D341Med (cell line): Measurements from ENCODE around the gene STRN3.
"Not testable (repeated sequence)": the region's sequence is repeated elsewhere in the genome, so short reads cannot be mapped to it uniquely, and the experiment has no call there.

Source experiments
- DNase-seq: peaks from one replicate; pipeline ENCODE4 v3.0.0; 2012; ENCODE audit warnings: low spot score

Gene STRN3

DNA sequence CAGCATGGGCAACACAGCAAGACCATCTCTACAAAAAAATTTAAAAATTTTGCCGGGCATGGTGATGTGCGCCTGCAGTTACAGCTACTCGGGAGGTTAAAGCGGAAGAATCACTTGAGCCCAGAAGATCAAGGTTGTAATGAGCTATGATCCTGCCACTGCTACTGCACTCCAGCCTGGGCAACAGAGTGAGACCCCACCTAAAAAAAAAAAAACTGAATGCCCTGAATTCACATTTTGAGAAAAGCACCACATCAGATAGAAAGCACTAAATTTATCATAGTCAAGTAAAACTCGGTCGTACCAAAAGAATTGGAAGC is 24.9 kb downstream of the STRN3 start:
- no peak for DNase-seq

DNA sequence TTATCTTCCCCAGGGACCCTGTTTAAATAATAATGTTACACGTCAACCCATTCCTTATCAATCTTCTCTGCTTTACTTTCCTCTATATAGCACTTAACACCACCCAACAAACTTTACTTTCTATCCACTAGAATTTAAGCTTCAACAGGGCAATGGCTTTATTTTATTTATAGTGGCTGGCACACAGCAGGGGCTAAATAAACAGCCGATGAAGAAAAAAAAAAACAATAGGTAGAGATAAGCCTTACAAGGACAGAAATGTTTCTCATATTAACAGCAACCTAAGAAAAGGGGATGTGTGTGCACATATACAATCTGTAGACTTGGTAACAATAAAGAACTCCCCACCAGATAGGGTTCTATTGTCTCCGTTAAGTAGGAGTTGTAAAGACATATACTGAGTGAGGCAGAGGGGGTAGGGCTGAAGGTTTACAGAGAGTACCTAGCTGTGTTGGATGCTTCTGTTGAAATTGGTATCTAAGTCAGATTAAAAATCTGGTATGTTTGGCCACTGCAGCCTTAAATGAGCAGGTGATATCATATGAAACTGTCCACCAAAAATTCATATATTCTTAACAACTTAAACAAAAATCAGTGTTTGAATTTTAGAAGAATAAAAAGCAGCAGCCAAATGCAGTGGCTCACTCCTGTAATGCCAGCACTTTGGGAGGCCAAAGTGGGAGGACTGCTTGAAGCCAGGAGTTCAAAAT is 25.4 kb downstream of the STRN3 start:
- DNase-seq: no peak

DNA sequence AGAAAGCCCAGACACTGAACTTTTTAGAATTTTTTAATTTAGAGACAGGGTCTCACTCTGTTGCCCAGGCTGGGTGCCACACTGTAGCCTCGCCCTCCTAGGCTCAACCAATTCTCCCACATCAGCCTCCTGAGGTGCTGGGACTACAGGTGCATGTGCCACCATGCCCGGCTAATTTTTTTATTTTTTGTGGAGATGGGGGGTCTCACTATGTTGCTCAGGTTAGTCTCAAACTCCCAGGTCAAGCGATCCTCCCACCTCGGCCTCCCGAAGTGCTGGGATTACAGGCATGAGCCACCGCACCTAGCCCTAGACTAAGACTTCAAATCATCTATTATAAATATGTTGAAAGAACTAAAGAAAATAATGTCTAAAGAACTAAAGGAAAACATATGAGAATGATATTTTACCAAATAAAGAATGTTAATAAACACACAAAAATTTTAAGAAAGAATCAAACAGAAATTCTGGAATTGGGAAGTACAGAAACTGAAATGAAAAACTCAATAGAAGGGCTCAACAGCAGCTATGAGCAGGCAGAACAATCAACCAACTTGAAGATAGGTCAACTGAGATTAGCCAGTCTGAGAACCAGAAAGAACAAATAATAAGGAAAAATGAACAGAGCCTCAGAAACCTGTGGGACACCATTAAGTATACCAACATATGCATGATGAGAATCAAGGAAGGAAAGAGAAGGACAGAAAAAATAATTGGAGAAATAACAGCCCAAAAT is 27.0 kb downstream of the STRN3 start:
- DNase-seq: no peak

DNA sequence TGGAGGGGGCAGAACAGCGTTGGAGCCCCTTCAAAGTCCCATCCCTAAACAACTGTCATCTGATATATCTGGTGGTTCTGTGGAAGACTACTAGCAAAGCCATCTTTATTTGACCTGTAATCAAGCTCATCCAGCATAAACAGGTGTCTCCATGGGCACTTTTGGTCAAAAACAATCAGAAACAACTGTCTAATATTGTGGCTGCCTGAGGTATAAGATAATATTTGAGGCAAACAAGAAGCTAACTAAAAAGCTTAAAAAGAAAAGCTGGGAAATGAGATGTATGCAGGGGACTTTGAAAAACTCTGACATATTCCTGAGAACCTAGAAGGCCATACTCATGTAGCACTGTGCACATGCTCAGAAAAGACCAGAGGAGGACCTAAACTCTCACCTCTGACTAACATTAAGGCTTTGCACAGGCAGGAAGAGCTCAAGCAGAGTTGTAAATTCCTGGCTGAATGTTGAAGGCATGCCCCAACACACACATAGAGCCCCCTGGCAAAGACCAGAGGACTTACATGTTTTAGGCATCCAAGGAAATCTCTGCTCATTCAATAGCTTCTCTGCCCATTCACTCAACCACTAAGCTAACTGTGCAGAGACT is 28.0 kb downstream of the STRN3 start:
- DNase-seq: no peak

DNA sequence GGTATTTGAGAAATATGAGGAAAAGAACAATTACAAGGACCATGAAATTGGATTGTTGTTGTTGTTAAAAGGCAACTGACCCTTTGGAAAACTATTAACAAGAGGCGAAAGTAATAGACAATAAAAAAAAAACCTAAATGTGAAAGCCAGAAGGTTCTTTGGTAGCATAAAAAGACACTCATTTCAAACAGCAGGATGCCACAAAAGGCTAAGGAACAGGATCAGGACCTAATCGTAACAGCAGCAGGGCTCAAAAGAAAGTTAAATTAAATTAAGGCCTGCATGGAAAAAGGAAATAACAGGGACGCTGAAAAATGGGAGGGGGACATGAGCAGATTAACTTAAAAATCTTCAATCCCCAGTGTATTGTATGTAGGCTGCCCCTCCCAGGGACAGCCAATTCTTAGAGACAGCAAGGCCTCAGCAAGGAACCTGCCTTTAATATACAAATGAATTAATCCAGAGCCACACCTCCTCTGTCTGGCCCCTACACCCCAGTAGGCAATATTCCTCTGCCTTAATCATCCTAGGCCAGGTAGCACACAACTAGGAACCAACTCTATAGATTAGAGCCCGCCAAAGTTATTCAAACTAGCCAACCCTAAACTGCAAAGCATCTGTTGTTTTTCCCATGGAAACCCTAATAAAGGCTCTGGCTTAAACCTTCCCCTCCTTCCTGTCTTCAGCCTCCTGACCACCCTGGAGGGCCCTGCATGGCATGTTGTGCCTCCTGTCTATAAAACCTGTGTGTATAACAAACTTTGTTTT is 29.1 kb downstream of the STRN3 start:
- peak; percentile 42 for DNase-seq

DNA sequence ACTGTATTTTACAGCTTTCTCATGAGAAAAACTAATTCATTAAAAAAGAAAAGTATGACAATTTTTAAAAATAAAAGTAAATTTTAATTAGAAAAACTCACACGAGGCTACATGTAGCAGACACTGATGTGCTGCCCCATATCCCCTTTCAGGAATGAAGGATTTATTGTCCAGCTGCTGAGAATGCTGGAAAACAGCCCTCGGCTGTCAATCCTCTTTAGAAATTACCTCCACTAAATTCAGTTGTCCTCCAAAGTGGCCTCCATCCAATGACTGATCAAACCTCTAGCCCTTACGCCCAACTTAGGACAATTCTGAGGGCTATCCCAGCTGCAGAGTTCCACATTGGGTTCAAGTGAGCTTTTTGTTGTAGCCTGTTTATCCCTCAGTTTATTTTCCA is 30.5 kb downstream of the STRN3 start:
- DNase-seq: no peak

DNA sequence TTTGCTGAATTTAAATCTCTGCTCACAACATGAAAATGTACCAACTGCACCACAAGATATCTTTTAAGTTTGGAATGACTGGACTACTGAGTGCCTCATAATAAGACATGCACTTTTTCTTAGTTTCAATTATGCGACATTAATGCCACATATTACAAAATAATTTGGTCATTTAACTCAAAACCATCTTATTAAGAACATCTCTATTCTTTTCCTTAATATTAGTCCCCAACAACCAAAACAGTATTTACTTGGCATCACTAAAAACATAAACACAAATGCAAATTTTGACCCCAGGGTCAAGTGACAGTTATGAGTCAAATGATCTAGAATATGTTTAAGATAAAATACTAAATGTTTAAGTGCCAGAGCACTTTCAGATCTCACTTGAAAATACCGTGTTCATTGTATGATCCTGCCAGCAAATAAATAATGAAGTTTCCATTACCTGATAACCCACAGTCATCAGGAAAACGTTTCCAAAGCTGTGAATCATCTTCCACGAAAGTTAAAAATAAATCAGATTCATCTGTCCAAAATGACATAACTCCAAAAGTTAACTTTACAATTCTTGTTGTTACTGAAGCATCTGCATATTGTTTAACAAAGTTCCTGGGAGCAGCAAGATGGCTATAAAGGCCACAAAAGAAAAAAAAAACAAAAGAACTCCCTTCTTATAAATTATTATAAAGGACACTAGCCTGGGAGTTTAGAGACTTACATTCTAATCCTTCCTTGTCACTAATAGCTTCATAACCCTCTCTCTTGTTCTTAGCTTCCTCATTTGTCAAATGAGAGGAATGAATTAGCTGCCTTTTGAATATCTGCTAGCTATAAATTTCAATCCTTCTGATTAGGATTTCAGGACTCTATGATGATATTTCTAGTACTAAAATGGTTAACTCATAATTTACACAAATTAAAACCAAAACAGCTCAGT is 31.2 kb downstream of the STRN3 start:
- no peak for DNase-seq

DNA sequence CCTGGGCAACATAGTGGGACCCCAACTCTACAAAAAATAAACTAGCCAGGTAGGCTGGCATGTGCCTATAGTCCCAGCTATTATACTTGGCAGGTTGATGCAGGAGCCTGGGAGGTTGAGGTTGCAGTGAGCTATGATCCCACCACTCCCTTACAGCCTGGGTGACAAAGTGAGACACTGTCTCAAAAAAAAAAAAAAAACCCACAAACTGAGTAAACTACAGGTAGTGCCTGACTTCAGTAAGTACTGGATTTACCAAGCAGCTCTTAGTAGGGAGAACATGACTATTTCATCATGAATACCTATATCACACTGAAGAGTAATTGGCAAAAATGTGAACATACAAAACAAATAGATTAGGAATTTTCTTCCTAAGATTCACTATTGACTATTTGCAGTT is 33.1 kb downstream of the STRN3 start:
- DNase-seq: no peak

DNA sequence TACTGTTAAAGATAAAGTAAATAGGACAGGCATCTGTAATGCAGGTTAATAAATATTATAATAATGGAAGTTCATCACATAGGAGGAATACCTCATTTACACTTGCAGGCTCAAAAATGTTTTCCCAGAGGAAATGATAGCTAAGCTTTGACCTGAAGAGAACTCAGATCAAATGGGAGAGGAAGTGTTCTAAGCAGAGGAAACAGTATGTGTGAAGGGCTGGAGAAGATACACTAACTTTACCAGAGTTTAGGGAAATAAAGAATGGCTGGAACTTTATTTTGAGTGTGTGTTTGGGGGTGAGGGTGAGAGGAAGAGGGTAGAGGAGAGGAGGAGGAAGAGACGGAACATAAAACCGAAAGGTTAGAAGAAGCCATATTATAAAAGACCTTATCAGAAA is 34.8 kb downstream of the STRN3 start:
- no peak for DNase-seq

DNA sequence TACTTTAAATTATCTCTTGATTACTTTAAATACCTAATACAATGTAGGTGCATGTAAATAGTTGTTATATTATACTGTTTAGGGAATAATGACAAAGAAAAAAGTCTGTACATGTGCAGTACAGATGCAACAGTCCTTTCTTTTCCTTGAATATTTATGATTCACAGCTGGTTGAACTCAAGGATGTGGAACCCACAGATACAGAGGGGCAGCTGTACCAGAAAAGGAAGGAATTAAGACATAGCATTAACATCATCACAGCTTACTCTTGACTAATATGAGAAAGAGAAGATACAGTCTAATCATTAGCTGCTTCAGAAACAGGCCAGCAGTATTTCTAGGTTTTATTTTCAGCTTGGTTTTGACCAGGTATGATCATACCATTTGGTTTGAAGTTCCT is 35.4 kb downstream of the STRN3 start:
- no peak for DNase-seq

DNA sequence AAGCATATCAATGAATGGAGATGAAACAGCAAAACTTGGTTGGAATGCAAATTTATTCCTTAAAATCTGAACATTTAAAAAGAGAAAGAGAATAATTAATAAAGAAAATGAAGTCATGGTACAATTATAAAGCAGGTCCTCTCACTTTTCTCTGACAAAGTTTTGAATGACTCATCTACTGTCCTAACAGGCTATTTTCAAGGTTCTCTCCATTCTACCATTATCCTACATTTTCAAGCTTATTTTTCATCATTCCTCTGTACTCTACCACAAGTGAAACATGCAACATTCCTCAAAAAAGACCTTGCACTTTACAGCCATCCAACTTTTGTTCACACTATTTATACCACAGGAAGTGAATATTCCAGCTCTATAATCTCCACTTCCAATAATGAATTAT is 37.7 kb downstream of the STRN3 start:
- no peak for DNase-seq

DNA sequence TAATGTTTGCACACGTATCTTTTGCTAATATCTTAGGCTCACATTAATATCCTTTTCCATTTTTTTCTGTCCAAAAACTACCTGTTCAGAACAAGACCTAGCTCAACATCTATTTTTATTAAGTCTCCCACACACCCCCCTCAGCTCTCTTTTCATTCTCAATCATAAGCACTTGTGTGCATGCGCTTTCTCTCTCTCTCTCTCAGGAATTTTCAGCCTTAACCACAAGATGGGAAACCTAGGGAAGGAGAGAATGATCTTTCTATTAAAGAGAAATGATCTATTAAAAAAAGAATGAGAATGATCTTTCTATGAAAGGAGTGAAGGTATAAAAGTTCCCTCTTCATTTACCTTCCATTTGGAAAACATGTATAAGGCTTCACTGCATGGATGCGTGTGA is 40.4 kb downstream of the STRN3 start:
- no peak for DNase-seq

DNA sequence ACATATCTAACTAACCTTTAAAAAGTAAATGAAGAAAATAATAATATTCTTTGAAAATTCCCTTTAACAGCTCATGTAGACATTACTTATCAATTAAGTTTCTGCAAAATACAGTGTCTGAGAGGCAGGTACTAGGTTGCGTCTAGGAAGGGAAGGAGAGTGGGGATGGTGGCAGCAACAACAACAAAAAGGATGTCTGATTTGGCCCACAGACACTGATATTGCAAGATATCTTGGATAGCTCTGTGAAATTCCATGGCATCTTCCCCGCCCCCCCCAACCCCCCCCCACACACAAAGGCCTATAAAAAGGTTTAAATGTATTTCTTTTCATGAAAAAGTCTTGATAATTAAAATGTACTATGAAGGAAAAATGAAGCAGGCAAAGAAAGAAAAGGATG is 42.3 kb downstream of the STRN3 start:
- DNase-seq: no peak

DNA sequence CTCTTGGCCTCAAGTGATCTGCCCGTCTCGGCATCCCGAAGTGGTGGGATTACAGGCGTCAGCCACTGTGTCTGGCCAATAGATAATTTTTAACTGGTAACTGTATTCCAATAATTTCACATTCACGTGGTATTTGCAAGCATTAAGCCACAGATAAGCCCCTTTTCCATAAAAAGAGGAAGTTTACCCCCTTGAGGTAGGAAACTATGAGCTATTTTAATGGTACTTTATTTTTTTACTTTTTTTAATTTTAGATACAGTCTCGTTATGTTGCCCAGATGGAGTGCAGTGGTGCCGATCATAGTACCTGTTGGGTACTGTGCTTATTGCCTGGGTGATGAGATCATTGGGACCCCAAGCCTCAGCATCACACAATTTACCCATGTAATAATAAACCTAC is 43.6 kb downstream of the STRN3 start:
- DNase-seq: no peak

DNA sequence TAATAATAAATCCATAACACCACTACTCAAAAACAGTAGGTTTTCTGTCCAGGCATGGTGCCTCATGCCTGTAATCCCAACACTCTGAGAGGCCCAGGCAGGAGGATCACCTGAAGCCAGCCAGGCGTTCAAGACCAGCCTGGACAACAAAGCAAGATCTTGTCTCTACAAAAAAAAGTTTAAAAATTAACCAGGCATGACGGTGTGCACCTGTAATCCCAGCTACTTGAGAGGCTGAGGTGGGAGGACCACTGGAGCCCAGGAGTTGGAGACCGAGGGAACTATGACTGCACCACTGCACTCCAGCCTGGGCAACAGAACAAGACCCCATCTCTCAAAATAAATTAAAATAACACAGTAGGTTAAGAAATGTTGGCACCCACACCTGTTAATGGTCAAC is 45.2 kb downstream of the STRN3 start:
- no peak for DNase-seq

DNA sequence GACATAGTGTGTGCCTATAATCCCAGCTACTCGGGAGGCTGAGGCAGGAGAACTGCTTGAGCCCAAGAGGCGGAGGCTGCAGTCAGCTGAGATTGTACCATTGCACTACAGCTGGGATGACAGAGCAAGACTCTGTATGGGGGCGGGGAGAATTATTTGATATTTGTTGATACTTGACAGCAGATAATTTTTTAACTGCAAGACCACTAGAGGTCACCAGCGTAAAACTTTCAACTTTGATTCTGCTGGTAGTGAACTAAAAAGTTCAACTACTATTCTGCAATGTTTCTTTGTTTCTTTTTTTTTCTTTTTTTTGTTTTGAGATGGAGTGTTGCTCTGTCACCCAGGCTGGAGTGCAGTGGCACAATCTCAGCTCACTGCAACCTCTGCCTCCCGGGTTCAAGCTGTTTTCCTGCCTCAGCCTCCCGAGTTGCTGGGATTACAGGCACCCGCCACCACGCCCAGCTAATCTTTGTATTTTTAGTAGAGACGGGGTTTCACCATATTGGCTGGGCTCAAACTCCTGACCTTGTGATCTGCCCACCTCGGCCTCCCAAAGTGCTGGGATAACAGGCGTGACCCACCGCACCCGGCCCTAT is 46.0 kb downstream of the STRN3 start:
- peak; percentile 60 for DNase-seq

DNA sequence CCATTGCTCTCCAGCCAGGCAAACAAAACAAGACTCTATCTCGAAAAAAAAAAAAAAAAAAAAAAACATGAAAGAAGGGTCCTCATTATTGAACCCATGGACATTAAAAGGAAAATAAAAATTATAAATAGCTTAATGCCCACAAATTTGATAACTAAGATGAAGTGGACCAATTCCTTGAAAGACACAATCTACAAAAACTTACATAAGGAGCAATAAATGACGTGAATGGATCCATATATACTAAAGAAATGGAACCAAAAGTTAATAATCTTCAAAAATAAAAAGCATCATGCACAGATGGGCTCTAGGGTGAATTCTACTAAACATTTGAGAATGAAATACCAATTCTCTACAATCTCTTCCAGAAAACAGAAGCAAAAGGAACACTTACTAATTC is 48.4 kb downstream of the STRN3 start:
- DNase-seq: no peak

DNA sequence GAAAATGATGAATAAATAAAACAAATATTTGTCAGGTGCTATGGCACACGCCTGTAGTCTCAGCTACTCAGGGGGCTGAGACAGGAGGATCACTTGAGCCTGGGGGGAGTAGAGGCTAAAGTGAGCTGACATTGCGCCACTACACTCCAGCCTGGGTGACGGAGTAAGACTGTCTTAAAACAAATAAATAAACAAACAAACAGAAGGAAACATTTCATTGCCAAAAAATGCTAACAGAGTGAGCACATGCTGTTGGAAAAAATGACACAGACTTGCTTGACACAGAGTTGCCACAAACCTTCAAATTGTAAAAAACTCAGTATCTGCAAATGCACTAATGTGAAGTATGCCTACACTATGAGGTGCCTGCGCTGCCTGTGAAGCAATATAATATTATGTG is 51.6 kb downstream of the STRN3 start:
- DNase-seq: no peak

DNA sequence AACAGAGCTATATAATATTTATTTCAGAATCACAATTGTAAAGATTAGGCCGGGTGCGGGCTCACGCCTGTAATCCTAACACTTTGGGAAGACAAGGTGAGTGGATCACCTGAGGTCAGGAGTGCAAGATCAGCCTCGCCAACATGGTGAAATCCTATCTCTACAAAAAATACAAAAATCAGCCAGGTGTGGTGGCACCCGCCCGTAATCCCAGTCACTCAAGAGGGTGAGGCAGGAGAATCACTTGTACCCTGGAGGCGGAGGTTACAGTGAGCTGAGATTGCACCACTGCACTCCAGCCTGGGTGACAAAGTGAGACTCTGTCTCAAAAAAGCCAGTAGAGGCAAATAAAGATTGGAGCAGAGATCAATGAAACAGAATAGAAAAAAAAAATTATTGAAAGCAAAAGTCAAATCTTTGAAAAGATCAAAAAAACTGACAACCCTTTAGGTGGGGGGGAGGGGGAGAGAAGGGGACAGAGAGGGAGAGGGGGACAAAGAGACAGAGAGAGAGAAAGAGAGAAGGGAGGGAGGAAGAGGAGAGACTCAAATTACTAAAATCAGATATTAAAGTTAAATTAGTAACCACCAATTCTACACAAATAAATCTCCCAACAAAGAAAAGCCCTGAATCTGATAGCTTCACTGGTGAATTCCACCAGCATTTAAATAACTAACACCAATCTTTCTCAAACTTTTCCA is 53.1 kb downstream of the STRN3 start:
- no peak for DNase-seq

DNA sequence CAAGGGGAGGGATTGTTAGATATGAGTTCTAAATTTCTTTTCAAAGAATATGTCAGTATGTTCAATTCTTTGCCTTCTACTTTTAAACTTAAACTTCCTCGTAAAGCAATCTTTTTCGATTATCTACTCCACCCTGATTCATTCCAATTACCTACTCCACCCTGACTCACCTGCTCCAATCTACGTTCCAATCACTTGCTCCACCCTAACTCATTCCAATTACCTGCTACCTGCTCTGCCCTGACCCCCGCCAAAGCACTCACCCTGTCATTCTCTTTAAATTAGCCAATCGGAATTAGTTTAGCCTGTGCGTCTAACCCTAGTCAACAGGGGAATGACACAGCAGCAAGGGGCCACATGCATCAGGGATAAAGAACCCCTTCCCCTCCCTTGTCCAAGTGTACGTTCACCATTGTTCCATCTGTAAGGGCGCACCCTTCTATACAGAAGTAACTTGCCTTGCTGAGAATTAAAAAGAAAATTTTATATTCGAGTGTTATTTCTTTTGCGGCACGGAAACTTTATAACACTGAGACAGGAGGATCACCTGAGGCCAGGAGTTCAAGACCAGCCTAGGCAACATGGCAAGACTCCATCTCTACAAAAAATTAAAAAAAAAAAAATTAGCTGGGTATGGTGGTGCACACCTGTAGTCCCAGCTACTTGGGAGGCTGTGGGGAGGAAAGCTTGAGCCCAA is 54.0 kb downstream of the STRN3 start:
- DNase-seq: not testable (repeated sequence)
